Activated CD4-positive, alpha-beta T cell treated with anti-CD3 and anti-CD28 coated beads, Interleukin-2, amount 10 ng/mL, durations not matched to agents 24 days and 14 days (primary cell): ENCODE measurements around the gene NR2F1-AS1. TPM values are rescaled to one million over a fixed set of nuclear protein-coding genes. Genes with fewer than 3 reads are reported as not detected.
"Not testable (repeated sequence)": the region's sequence is repeated elsewhere in the genome, so short reads cannot be mapped to it uniquely, and the experiment has no call there.

Source experiments
- DNase-seq: peaks from one replicate; pipeline ENCODE4 v3.0.0; 2022
- H3K27ac Mint-ChIP-seq: one replicate; pipeline ENCODE4 v1.8.0; 2022; ENCODE audit warnings: mild to moderate bottlenecking, mixed read lengths
- H3K27me3 Mint-ChIP-seq: one replicate; pipeline ENCODE4 v1.8.0; 2022; ENCODE audit warnings: mixed read lengths
- H3K36me3 Mint-ChIP-seq: one replicate; pipeline ENCODE4 v1.8.0; 2022; ENCODE audit warnings: low read depth, mild to moderate bottlenecking, mixed read lengths
- H3K4me1 Mint-ChIP-seq: one replicate; pipeline ENCODE4 v1.8.0; 2021; ENCODE audit warnings: mixed read lengths
- H3K4me3 Mint-ChIP-seq: one replicate; pipeline ENCODE4 v1.8.0; 2022; ENCODE audit warnings: mild to moderate bottlenecking, moderate library complexity, mixed read lengths
- H3K9me3 Mint-ChIP-seq: one replicate; pipeline ENCODE4 v1.8.0; 2021; ENCODE audit warnings: mixed read lengths
- intact Hi-C: fragments of 100-400 bp; cut with micrococcal nuclease; formaldehyde crosslinking; loops from one replicate; pipeline ENCODE4 v1.15.1; 2023
- total RNA-seq: library from RNA; stranded (reverse); gene quantifications from 2 replicates; pipeline ENCODE4 v1.2.3, GENCODE V29; 2022

NR2F1-AS1 gene
- total RNA-seq, 1 donor from 2014 or later: not detected

GRCh38 chr5:93572101-93572607 lies 8.9 kb downstream of the NR2F1-AS1 start:
- Mint-ChIP-seq H3K9me3 (peaks cover 7% of the 10 kb centered on the region), H3K27ac (peak overlapping the region; percentile 51), H3K4me3 (no peak overlapping the region), H3K4me1 (peaks cover 3% of the 10 kb centered on the region), H3K27me3 (peaks cover 82% of the 10 kb centered on the region), H3K36me3 (peaks cover 2% of the 10 kb centered on the region)
- DNase-seq: peak; percentile 57
- intact Hi-C loops: loop anchor here (1.0 to 5.0 kb wide), 2 partner anchors 11 to 35 kb away; partner anchors contain the start of gene NR2F1

GRCh38 chr5:93571114-93571949 lies 9.7 kb downstream of the NR2F1-AS1 start:
- peak overlapping the region; percentile 60 for H3K27ac Mint-ChIP-seq
- no peak overlapping the region for H3K4me3 Mint-ChIP-seq
- H3K9me3 Mint-ChIP-seq: peaks cover 7% of the 10 kb centered on the region
- H3K27me3 Mint-ChIP-seq: peaks cover 76% of the 10 kb centered on the region
- H3K4me1 Mint-ChIP-seq: peaks cover 3% of the 10 kb centered on the region
- peaks cover 2% of the 10 kb centered on the region for H3K36me3 Mint-ChIP-seq
- intact Hi-C loops: loop anchor here (5.0 kb wide), 1 partner anchor 36 kb away; no protein-coding TSS in a partner anchor
- DNase-seq: peak; percentile 56

GRCh38 chr5:93570294-93571113 lies 10.5 kb downstream of the NR2F1-AS1 start:
- Mint-ChIP-seq H3K27ac (no peak overlapping the region), H3K36me3 (peaks cover 2% of the 10 kb centered on the region), H3K4me1 (peaks cover 3% of the 10 kb centered on the region)

GRCh38 chr5:93569300-93570160 lies 11.5 kb downstream of the NR2F1-AS1 start:
- H3K4me3 Mint-ChIP-seq: no peak overlapping the region
- peaks cover 3% of the 10 kb centered on the region for H3K4me1 Mint-ChIP-seq
- no peak for DNase-seq
- peaks cover 2% of the 10 kb centered on the region for H3K36me3 Mint-ChIP-seq
- intact Hi-C loops: loop anchor here (5.0 kb wide), 1 partner anchor 38 kb away; no protein-coding TSS in a partner anchor
- peaks cover 61% of the 10 kb centered on the region for H3K27me3 Mint-ChIP-seq
- no peak overlapping the region for H3K27ac Mint-ChIP-seq
- H3K9me3 Mint-ChIP-seq: peaks cover 7% of the 10 kb centered on the region

More at GRCh38 chr5:93570294-93571113, 10.5 kb downstream of the NR2F1-AS1 start:
- Mint-ChIP-seq H3K4me3 (no peak overlapping the region), H3K27me3 (peaks cover 71% of the 10 kb centered on the region), H3K9me3 (peaks cover 7% of the 10 kb centered on the region)
- intact Hi-C loops: loop anchor here (5.0 kb wide), 1 partner anchor 37 kb away; no protein-coding TSS in a partner anchor
- DNase-seq: peak; percentile 60

GRCh38 chr5:93567424-93567823 lies 13.6 kb downstream of the NR2F1-AS1 start:
- Mint-ChIP-seq H3K4me3 (no peak overlapping the region), H3K27ac (no peak overlapping the region), H3K36me3 (peaks cover 2% of the 10 kb centered on the region), H3K27me3 (peaks cover 42% of the 10 kb centered on the region), H3K4me1 (peaks cover 5% of the 10 kb centered on the region), H3K9me3 (peaks cover 7% of the 10 kb centered on the region)
- DNase-seq: no peak
- intact Hi-C loops: no loop called here

GRCh38 chr5:93566091-93566490 lies 14.9 kb downstream of the NR2F1-AS1 start:
- Mint-ChIP-seq H3K27me3 (peaks cover 32% of the 10 kb centered on the region), H3K4me1 (peaks cover 2% of the 10 kb centered on the region), H3K27ac (no peak overlapping the region), H3K4me3 (no peak overlapping the region), H3K9me3 (peaks cover under 1% of the 10 kb centered on the region), H3K36me3 (no peaks in the 10 kb centered on the region)
- intact Hi-C loops: no loop called here
- DNase-seq: no peak

- DNase-seq: no peak
- H3K4me3 Mint-ChIP-seq: no peak overlapping the region
- no peaks in the 10 kb centered on the region for H3K9me3 Mint-ChIP-seq
- intact Hi-C loops: no loop called here
- H3K4me1 Mint-ChIP-seq: no peaks in the 10 kb centered on the region
- no peaks in the 10 kb centered on the region for H3K36me3 Mint-ChIP-seq
- no peak overlapping the region for H3K27ac Mint-ChIP-seq
- H3K27me3 Mint-ChIP-seq: no peaks in the 10 kb centered on the region
Measured at GRCh38 chr5:93557021-93557604, 23.9 kb downstream of the NR2F1-AS1 start.

- H3K4me3 Mint-ChIP-seq, H3K9me3 Mint-ChIP-seq, H3K27ac Mint-ChIP-seq, intact Hi-C loops, DNase-seq, H3K36me3 Mint-ChIP-seq, H3K4me1 Mint-ChIP-seq, H3K27me3 Mint-ChIP-seq: not testable (repeated sequence)
Measured at GRCh38 chr5:93549594-93549993, 31.4 kb downstream of the NR2F1-AS1 start.

- DNase-seq: no peak
- intact Hi-C loops: no loop called here
- Mint-ChIP-seq H3K4me1 (no peaks in the 10 kb centered on the region), H3K27me3 (peaks cover 3% of the 10 kb centered on the region), H3K27ac (no peak overlapping the region), H3K4me3 (no peak overlapping the region), H3K9me3 (no peaks in the 10 kb centered on the region), H3K36me3 (no peaks in the 10 kb centered on the region)
Measured at GRCh38 chr5:93545872-93546271, 35.1 kb downstream of the NR2F1-AS1 start.

- no peaks in the 10 kb centered on the region for H3K4me1 Mint-ChIP-seq
- no peak for DNase-seq
- H3K4me3 Mint-ChIP-seq: no peak overlapping the region
- intact Hi-C loops: no loop called here
- no peaks in the 10 kb centered on the region for H3K27me3 Mint-ChIP-seq
- H3K36me3 Mint-ChIP-seq: no peaks in the 10 kb centered on the region
- H3K27ac Mint-ChIP-seq: no peak overlapping the region
- peaks cover 3% of the 10 kb centered on the region for H3K9me3 Mint-ChIP-seq
Measured at GRCh38 chr5:93532370-93532769, 48.6 kb downstream of the NR2F1-AS1 start.

GRCh38 chr5:93521815-93522214 lies 59.2 kb downstream of the NR2F1-AS1 start:
- H3K27me3 Mint-ChIP-seq, H3K27ac Mint-ChIP-seq, H3K36me3 Mint-ChIP-seq, H3K9me3 Mint-ChIP-seq, intact Hi-C loops, H3K4me1 Mint-ChIP-seq, H3K4me3 Mint-ChIP-seq, DNase-seq: not testable (repeated sequence)

GRCh38 chr5:93519740-93520139 lies 61.3 kb downstream of the NR2F1-AS1 start:
- DNase-seq: no peak
- Mint-ChIP-seq H3K9me3 (no peaks in the 10 kb centered on the region), H3K4me3 (no peak overlapping the region), H3K36me3 (no peaks in the 10 kb centered on the region), H3K27ac (no peak overlapping the region), H3K27me3 (no peaks in the 10 kb centered on the region), H3K4me1 (no peaks in the 10 kb centered on the region)
- intact Hi-C loops: no loop called here

GRCh38 chr5:93517828-93518227 lies 63.2 kb downstream of the NR2F1-AS1 start:
- Mint-ChIP-seq H3K4me3 (no peak overlapping the region), H3K4me1 (no peaks in the 10 kb centered on the region), H3K9me3 (no peaks in the 10 kb centered on the region), H3K27me3 (no peaks in the 10 kb centered on the region), H3K36me3 (no peaks in the 10 kb centered on the region), H3K27ac (no peak overlapping the region)
- intact Hi-C loops: no loop called here
- no peak for DNase-seq
